ENCODE results near the gene IFNLR1.

DNA sequence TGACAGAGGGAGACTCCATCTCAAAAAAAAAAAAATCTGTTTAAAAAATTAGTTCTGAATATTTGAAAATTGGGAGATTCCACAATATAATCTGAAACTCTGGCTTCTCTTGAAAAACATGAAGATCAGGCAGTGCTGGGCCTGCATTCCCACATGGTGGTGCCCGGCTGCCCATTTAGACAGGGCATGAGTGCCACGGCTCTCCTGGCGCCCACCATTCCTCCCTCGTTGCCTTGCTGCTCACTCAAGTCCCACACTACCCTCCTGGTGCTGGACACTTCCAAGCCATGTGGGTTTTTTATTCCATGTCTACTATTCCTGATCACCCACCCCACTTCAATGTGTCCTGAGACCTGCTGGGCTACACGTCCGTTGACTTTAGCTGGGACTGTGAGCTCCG lies 64.3 kb downstream of the IFNLR1 start:
- TF ChIP-seq, protein P1, sequence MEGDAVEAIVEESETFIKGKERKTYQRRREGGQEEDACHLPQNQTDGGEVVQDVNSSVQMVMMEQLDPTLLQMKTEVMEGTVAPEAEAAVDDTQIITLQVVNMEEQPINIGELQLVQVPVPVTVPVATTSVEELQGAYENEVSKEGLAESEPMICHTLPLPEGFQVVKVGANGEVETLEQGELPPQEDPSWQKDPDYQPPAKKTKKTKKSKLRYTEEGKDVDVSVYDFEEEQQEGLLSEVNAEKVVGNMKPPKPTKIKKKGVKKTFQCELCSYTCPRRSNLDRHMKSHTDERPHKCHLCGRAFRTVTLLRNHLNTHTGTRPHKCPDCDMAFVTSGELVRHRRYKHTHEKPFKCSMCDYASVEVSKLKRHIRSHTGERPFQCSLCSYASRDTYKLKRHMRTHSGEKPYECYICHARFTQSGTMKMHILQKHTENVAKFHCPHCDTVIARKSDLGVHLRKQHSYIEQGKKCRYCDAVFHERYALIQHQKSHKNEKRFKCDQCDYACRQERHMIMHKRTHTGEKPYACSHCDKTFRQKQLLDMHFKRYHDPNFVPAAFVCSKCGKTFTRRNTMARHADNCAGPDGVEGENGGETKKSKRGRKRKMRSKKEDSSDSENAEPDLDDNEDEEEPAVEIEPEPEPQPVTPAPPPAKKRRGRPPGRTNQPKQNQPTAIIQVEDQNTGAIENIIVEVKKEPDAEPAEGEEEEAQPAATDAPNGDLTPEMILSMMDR (IDR thresholded peaks at IDR 0.05) = no peak
- TF ChIP-seq POLR2A (IDR thresholded peaks at IDR 0.05) = no peak

Data from esophagus squamous epithelium (tissue), 4 donors.